Activated CD4-positive, CD25-positive, alpha-beta regulatory T cell (primary cell): ENCODE data around the gene EEFSEC.

Source experiments
- DNase-seq, 4 experiments: peaks; one replicate each; lab custom pipeline; 2025; lab: John Stamatoyannopoulos, UW

EEFSEC gene

GRCh38 chr3:128316481-128316891 lies 163.2 kb downstream of the EEFSEC start:
- DNase-seq: peak in 2 of 4 experiments; percentile 15 to 32

GRCh38 chr3:128317101-128317697 lies 163.9 kb downstream of the EEFSEC start:
- no peak for DNase-seq

- no peak for DNase-seq
Observed at GRCh38 chr3:128317698-128318231, 164.5 kb downstream of the EEFSEC start.

- DNase-seq: no peak
Observed at GRCh38 chr3:128318275-128318941, 165.1 kb downstream of the EEFSEC start.

GRCh38 chr3:128319107-128319506 lies 165.8 kb downstream of the EEFSEC start:
- DNase-seq: no peak

GRCh38 chr3:128319741-128320141 lies 166.5 kb downstream of the EEFSEC start:
- no peak for DNase-seq

- no peak for DNase-seq
Observed at GRCh38 chr3:128320551-128321340, 167.5 kb downstream of the EEFSEC start.

GRCh38 chr3:128321418-128321817 lies 168.1 kb downstream of the EEFSEC start:
- DNase-seq: no peak

GRCh38 chr3:128322030-128323022 lies 169.0 kb downstream of the EEFSEC start:
- peak in 3 of 4 experiments; percentile 14 to 29 (median 19) for DNase-seq

GRCh38 chr3:128323206-128324081 lies 170.2 kb downstream of the EEFSEC start:
- DNase-seq: no peak

- DNase-seq: no peak
Observed at GRCh38 chr3:128324911-128325592, 171.8 kb downstream of the EEFSEC start.

- DNase-seq: no peak
Observed at GRCh38 chr3:128326051-128326823, 173.0 kb downstream of the EEFSEC start.

GRCh38 chr3:128327606-128328031 lies 174.3 kb downstream of the EEFSEC start:
- no peak for DNase-seq

GRCh38 chr3:128328546-128329458 lies 175.5 kb downstream of the EEFSEC start:
- DNase-seq: no peak

GRCh38 chr3:128329491-128330213 lies 176.4 kb downstream of the EEFSEC start:
- no peak for DNase-seq

GRCh38 chr3:128330214-128330842 lies 177.0 kb downstream of the EEFSEC start:
- DNase-seq: no peak
